ENCODE data around the gene CACNA1H.

The CACNA1H gene

GRCh38 chr16:1256874-1257322 is 104.0 kb downstream of the CACNA1H start:
- Histone ChIP-seq H3K36me3 (replicated peaks; ENCODE audit: low read depth, low read length) (no peaks in the 10 kb centered on the region), H2AFZ (ENCODE audit: low read depth, low read length) (no peak overlapping the region), H3K27me3 (ENCODE audit: low read depth, low read length) (no peaks in the 10 kb centered on the region), H3K4me2 (ENCODE audit: low read length) (no peak overlapping the region), H3K4me1 (ENCODE audit: low read length) (no peaks in the 10 kb centered on the region), H3K9ac (ENCODE audit: low read length) (no peak overlapping the region), H4K20me1 (ENCODE audit: insufficient read depth, low read length) (no peaks in the 10 kb centered on the region), H3K27ac (ENCODE audit: low read length) (no peak overlapping the region), H3K9me3 (ENCODE audit: insufficient read depth, low read length) (no peaks in the 10 kb centered on the region), H3K4me3 (ENCODE audit: low read length) (no peak overlapping the region), H3K79me2 (ENCODE audit: low read length) (no peaks in the 10 kb centered on the region)
- no peak for TF ChIP-seq CTCF (IDR thresholded peaks at IDR 0.05; ENCODE audit: low read depth, low read length)
- no peak for TF ChIP-seq EZH2phosphoT487 (IDR thresholded peaks at IDR 0.05; ENCODE audit: low read depth)

GRCh38 chr16:1257561-1258224 is 104.8 kb downstream of the CACNA1H start:
- H3K9ac ChIP-seq (ENCODE audit: low read length) = no peak overlapping the region
- H3K27me3 ChIP-seq (ENCODE audit: low read depth, low read length) = no peaks in the 10 kb centered on the region
- H3K4me2 ChIP-seq (ENCODE audit: low read length) = no peak overlapping the region
- H3K36me3 ChIP-seq (replicated peaks; ENCODE audit: low read depth, low read length) = no peaks in the 10 kb centered on the region
- no peaks in the 10 kb centered on the region for H3K79me2 ChIP-seq (ENCODE audit: low read length)
- H3K27ac ChIP-seq (ENCODE audit: low read length) = no peak overlapping the region
- H3K4me3 ChIP-seq (ENCODE audit: low read length) = no peak overlapping the region
- H3K4me1 ChIP-seq (ENCODE audit: low read length) = no peaks in the 10 kb centered on the region
- no peak overlapping the region for H2AFZ ChIP-seq (ENCODE audit: low read depth, low read length)
- TF ChIP-seq EZH2phosphoT487 (IDR thresholded peaks at IDR 0.05; ENCODE audit: low read depth) (no peak), CTCF (IDR thresholded peaks at IDR 0.05; ENCODE audit: low read depth, low read length) (no peak)
- no peaks in the 10 kb centered on the region for H4K20me1 ChIP-seq (ENCODE audit: insufficient read depth, low read length)
- no peaks in the 10 kb centered on the region for H3K9me3 ChIP-seq (ENCODE audit: insufficient read depth, low read length)

GRCh38 chr16:1258225-1258600 is 105.3 kb downstream of the CACNA1H start:
- H3K4me3 ChIP-seq (ENCODE audit: low read length) = no peak overlapping the region
- H2AFZ ChIP-seq (ENCODE audit: low read depth, low read length) = no peak overlapping the region
- no peaks in the 10 kb centered on the region for H3K79me2 ChIP-seq (ENCODE audit: low read length)
- H3K9ac ChIP-seq (ENCODE audit: low read length) = no peak overlapping the region
- no peaks in the 10 kb centered on the region for H4K20me1 ChIP-seq (ENCODE audit: insufficient read depth, low read length)
- no peaks in the 10 kb centered on the region for H3K36me3 ChIP-seq (replicated peaks; ENCODE audit: low read depth, low read length)
- H3K27ac ChIP-seq (ENCODE audit: low read length) = no peak overlapping the region
- H3K4me1 ChIP-seq (ENCODE audit: low read length) = no peaks in the 10 kb centered on the region
- H3K9me3 ChIP-seq (ENCODE audit: insufficient read depth, low read length) = no peaks in the 10 kb centered on the region
- H3K4me2 ChIP-seq (ENCODE audit: low read length) = no peak overlapping the region
- no peaks in the 10 kb centered on the region for H3K27me3 ChIP-seq (ENCODE audit: low read depth, low read length)
- TF ChIP-seq CTCF (IDR thresholded peaks at IDR 0.05; ENCODE audit: low read depth, low read length) = no peak
- TF ChIP-seq EZH2phosphoT487 (IDR thresholded peaks at IDR 0.05; ENCODE audit: low read depth) = no peak

GRCh38 chr16:1258906-1259759 is 106.2 kb downstream of the CACNA1H start:
- Histone ChIP-seq H3K4me2 (ENCODE audit: low read length) (no peak overlapping the region), H4K20me1 (ENCODE audit: insufficient read depth, low read length) (no peaks in the 10 kb centered on the region), H3K27ac (ENCODE audit: low read length) (no peak overlapping the region), H3K9me3 (ENCODE audit: insufficient read depth, low read length) (no peaks in the 10 kb centered on the region), H3K4me3 (ENCODE audit: low read length) (no peak overlapping the region), H3K27me3 (ENCODE audit: low read depth, low read length) (no peaks in the 10 kb centered on the region), H2AFZ (ENCODE audit: low read depth, low read length) (no peak overlapping the region), H3K9ac (ENCODE audit: low read length) (no peak overlapping the region), H3K79me2 (ENCODE audit: low read length) (no peaks in the 10 kb centered on the region), H3K36me3 (replicated peaks; ENCODE audit: low read depth, low read length) (no peaks in the 10 kb centered on the region), H3K4me1 (ENCODE audit: low read length) (no peaks in the 10 kb centered on the region)
- TF ChIP-seq CTCF (IDR thresholded peaks at IDR 0.05; ENCODE audit: low read depth, low read length) (no peak), EZH2phosphoT487 (IDR thresholded peaks at IDR 0.05; ENCODE audit: low read depth) (no peak)

Measured in OCI-LY3 (cell line).